ENCODE data around the gene EXOC5. TPM values are rescaled to one million over a fixed set of nuclear protein-coding genes. Genes with fewer than 3 reads are reported as not detected.
"Not testable (repeated sequence)": the region's sequence is repeated elsewhere in the genome, so short reads cannot be mapped to it uniquely, and the experiment has no call there.

The EXOC5 gene
- total RNA-seq, 2 donors from 2014 or later: 101 to 107 TPM

GRCh38 chr14:57243320-57243719, 25.4 kb downstream of the EXOC5 start:
- H3K4me3 ChIP-seq (ENCODE audit: low read length): no peak overlapping the region
- TF ChIP-seq, protein P1, sequence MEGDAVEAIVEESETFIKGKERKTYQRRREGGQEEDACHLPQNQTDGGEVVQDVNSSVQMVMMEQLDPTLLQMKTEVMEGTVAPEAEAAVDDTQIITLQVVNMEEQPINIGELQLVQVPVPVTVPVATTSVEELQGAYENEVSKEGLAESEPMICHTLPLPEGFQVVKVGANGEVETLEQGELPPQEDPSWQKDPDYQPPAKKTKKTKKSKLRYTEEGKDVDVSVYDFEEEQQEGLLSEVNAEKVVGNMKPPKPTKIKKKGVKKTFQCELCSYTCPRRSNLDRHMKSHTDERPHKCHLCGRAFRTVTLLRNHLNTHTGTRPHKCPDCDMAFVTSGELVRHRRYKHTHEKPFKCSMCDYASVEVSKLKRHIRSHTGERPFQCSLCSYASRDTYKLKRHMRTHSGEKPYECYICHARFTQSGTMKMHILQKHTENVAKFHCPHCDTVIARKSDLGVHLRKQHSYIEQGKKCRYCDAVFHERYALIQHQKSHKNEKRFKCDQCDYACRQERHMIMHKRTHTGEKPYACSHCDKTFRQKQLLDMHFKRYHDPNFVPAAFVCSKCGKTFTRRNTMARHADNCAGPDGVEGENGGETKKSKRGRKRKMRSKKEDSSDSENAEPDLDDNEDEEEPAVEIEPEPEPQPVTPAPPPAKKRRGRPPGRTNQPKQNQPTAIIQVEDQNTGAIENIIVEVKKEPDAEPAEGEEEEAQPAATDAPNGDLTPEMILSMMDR (conservative IDR thresholded peaks at IDR 0.05): no peak
- H3K9ac ChIP-seq (ENCODE audit: extremely low read depth, low read length, poor library complexity, severe bottlenecking): no peak overlapping the region
- no peaks in the 10 kb centered on the region for H3K27me3 Mint-ChIP-seq (ENCODE audit: insufficient read depth)
- H3K27ac ChIP-seq (ENCODE audit: low read depth, low read length): no peak overlapping the region
- H3K36me3 ChIP-seq (ENCODE audit: control insufficient read depth, insufficient read depth, low read length): peaks cover 69% of the 10 kb centered on the region
- no peak overlapping the region for H3K4me3 Mint-ChIP-seq
- H3K36me3 Mint-ChIP-seq (ENCODE audit: low read depth): peaks cover 44% of the 10 kb centered on the region
- H3K9me3 Mint-ChIP-seq: peaks cover 4% of the 10 kb centered on the region
- no peak overlapping the region for H3K27ac Mint-ChIP-seq
- peaks cover 9% of the 10 kb centered on the region for H3K9me3 ChIP-seq (ENCODE audit: control insufficient read depth, low read length)
- H3K4me1 ChIP-seq (ENCODE audit: control insufficient read depth, insufficient read depth, low read length): peaks cover 5% of the 10 kb centered on the region
- peaks cover 14% of the 10 kb centered on the region for H3K4me1 Mint-ChIP-seq
- no peaks in the 10 kb centered on the region for H3K27me3 ChIP-seq (ENCODE audit: control insufficient read depth, insufficient read depth, low read length, poor library complexity, severe bottlenecking)
- DNase-seq: no peak

- H3K4me1 Mint-ChIP-seq: not testable (repeated sequence)
- peaks cover 40% of the 10 kb centered on the region for H3K36me3 Mint-ChIP-seq (ENCODE audit: low read depth)
- 84 to 95% methylated on average over 5 to 7 of the region's 7 CpGs for WGBS, 2 experiments (ENCODE audit: insufficient coverage in 1 of 2, insufficient read length in 1 of 2)
Observed at GRCh38 chr14:57240115-57240514, 28.6 kb downstream of the EXOC5 start.

GRCh38 chr14:57232006-57232405, 36.7 kb downstream of the EXOC5 start:
- H3K27ac ChIP-seq (ENCODE audit: low read depth, low read length): no peak overlapping the region
- peaks cover 57% of the 10 kb centered on the region for H3K36me3 Mint-ChIP-seq (ENCODE audit: low read depth)
- TF ChIP-seq, protein P1 (conservative IDR thresholded peaks at IDR 0.05): no peak

More at GRCh38 chr14:57240115-57240514, 28.6 kb downstream of the EXOC5 start:
- H3K36me3 ChIP-seq (ENCODE audit: control insufficient read depth, insufficient read depth, low read length): peaks cover 81% of the 10 kb centered on the region
- H3K27ac Mint-ChIP-seq; DNase-seq; H3K9ac ChIP-seq (ENCODE audit: extremely low read depth, low read length, poor library complexity, severe bottlenecking); H3K4me3 ChIP-seq (ENCODE audit: low read length); H3K27me3 Mint-ChIP-seq (ENCODE audit: insufficient read depth); H3K9me3 Mint-ChIP-seq; H3K27ac ChIP-seq (ENCODE audit: low read depth, low read length); H3K4me3 Mint-ChIP-seq; H3K27me3 ChIP-seq (ENCODE audit: control insufficient read depth, insufficient read depth, low read length, poor library complexity, severe bottlenecking); H3K9me3 ChIP-seq (ENCODE audit: control insufficient read depth, low read length); H3K4me1 ChIP-seq (ENCODE audit: control insufficient read depth, insufficient read depth, low read length): not testable (repeated sequence)

GRCh38 chr14:57228320-57228719, 40.4 kb downstream of the EXOC5 start:
- 100% methylated on average over 2 of the region's 2 CpGs for WGBS, 2 experiments (ENCODE audit: insufficient coverage in 1 of 2, insufficient read length in 1 of 2)
- not testable (repeated sequence) for H3K4me1 ChIP-seq (ENCODE audit: control insufficient read depth, insufficient read depth, low read length); H3K9me3 ChIP-seq (ENCODE audit: control insufficient read depth, low read length); DNase-seq; H3K9me3 Mint-ChIP-seq; H3K27me3 ChIP-seq (ENCODE audit: control insufficient read depth, insufficient read depth, low read length, poor library complexity, severe bottlenecking); H3K9ac ChIP-seq (ENCODE audit: extremely low read depth, low read length, poor library complexity, severe bottlenecking); H3K4me3 Mint-ChIP-seq; H3K27me3 Mint-ChIP-seq (ENCODE audit: insufficient read depth); H3K27ac ChIP-seq (ENCODE audit: low read depth, low read length); H3K27ac Mint-ChIP-seq; H3K4me3 ChIP-seq (ENCODE audit: low read length)
- Mint-ChIP-seq H3K36me3 (ENCODE audit: low read depth) (peaks cover 60% of the 10 kb centered on the region), H3K4me1 (peaks cover 20% of the 10 kb centered on the region)
- H3K36me3 ChIP-seq (ENCODE audit: control insufficient read depth, insufficient read depth, low read length): peaks cover 85% of the 10 kb centered on the region

More at GRCh38 chr14:57232006-57232405, 36.7 kb downstream of the EXOC5 start:
- DNase-seq: no peak
- Mint-ChIP-seq H3K4me3 (no peak overlapping the region), H3K27me3 (ENCODE audit: insufficient read depth) (no peaks in the 10 kb centered on the region), H3K4me1 (peaks cover 6% of the 10 kb centered on the region), H3K9me3 (peaks cover 8% of the 10 kb centered on the region), H3K27ac (no peak overlapping the region)
- Histone ChIP-seq H3K9me3 (ENCODE audit: control insufficient read depth, low read length) (no peaks in the 10 kb centered on the region), H3K4me3 (ENCODE audit: low read length) (no peak overlapping the region), H3K4me1 (ENCODE audit: control insufficient read depth, insufficient read depth, low read length) (no peaks in the 10 kb centered on the region), H3K27me3 (ENCODE audit: control insufficient read depth, insufficient read depth, low read length, poor library complexity, severe bottlenecking) (no peaks in the 10 kb centered on the region), H3K36me3 (ENCODE audit: control insufficient read depth, insufficient read depth, low read length) (peaks cover 83% of the 10 kb centered on the region), H3K9ac (ENCODE audit: extremely low read depth, low read length, poor library complexity, severe bottlenecking) (no peak overlapping the region)
- WGBS, 2 experiments (ENCODE audit: insufficient coverage in 1 of 2, insufficient read length in 1 of 2): no CpG with 5 or more reads among the region's 1 CpG

All from endodermal cell (in vitro differentiated cells).